CD4-positive, alpha-beta T cell treated with Interferon gamma for 1 hour (primary cell): ENCODE data around the gene ELANE.
"Not testable (repeated sequence)": the region's sequence is repeated elsewhere in the genome, so short reads cannot be mapped to it uniquely, and the experiment has no call there.

Experiments
- DNase-seq: peaks from one replicate; pipeline ENCODE4 v3.0.0-alpha.2; 2020

ELANE gene

DNA sequence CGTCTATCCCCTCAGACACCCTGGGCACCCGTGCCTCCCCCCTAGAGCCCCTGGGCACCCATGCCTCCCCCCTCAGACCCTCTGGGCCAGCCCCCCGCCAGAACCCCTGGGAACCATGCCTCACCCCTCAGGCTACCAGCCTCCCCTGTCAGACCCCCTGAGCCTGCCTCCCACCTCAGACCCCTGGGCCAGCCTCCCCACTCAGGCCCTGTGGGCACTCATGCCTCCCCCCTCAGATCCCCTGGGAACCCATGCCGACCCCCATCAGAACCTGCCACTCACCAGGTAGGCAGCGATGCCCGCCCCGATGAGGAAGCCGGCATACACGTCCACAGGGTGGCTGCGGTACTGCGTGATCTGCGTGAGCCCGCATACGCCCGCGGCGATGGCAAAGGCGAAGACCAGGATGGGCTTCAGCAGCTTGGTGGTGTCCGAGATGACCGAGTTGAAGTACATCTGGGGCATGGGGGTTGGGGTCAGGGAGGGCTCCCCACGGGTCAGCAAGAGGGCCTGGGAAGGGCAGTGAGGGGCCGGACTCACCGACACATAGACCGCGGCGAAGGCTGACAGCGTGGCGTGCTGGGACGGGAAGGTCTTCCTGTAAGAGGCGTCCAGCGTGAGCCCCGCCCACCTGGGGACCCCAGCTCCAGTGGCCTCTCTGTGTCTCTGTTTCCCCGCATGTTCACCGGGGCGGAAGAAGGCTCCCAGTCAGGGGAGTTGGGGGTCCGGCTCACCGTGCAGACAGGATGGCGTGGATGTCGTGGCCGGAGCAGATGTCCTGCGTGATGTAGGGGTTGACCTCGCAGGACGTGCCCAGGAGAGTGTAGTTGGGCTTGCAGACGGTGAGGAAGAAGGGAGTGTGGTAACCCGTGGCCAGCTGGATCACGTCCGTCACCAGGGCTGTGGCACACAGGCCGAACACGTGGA is 37.7 kb upstream of the ELANE start:
- DNase-seq, result no peak

DNA sequence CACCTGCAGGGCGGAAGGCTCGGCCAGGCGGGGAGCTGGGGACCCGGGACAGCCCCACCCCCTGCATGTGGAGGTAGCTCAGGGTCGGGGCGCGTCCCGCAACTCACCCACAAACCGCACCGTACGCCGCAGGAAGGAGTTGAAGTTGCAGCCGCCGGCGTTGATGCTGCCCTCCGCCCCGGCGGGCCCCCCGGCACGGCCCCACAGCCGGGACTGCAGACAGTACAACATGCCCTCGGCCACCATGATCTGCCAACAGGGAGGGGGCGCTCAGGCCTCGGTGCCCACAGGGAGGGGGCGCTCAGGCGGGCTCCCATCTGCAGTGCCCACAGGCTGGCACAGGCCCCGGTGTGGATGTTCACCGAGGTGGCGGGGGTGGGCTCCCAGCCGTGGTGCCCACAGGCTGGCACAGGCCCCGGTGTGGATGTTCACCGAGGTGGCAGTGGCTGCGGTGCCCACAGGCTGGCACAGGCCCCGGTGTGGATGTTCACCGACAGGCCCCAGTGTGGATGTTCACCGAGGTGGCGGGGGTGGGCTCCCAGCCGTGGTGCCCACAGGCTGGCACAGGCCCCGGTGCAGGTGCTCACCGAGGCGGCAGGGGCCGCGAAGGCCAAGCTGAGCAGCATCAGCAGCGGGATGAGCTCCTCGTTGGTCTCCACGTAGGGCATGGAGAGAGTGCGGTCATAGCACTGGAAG is 36.9 kb upstream of the ELANE start:
- DNase-seq, result no peak

DNA sequence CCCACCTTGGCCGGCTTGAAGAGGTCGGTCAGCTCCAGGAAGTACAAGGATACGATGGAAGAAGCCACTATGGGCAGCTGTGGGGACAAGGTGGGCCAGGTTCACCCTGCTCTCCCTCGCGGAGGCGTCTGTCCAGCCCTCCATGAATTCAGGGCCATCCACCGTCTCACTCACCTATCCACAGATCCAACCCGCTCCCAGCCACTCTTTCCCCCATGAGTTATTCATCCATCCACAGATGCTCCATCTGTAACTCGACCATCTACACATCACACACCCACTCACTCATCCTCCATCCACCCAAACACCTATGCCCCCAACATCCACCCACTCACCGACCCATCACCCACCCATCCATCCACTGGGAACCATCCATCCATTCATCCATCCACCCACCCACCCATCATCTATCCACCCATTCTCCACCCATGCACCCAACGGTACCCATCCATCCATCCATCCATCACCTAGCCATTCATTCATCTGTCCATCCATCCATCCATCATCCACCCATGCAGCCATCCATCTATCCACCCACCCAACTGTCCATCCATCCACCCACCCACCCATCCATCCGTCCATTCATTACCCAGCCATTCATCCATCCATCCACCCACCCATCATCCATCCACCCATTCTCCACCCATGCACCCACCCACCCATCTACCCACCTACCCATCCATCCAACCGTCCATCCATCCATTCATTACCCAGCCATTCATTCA is 36.2 kb upstream of the ELANE start:
- no peak for DNase-seq

DNA sequence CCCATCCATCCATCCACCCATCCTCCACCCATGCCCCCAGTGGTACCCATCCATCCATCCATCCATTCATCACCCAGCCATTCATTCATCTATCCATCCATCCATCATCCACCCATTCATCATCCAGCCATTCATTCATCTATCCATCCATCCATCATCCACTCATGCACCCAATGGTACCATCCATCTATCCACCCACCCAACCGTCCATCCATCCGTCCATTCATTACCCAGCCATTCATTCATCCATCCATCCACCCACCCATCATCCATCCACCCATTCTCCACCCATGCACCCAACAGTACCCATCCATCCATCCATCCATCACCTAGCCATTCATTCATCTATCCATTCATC is 35.6 kb upstream of the ELANE start:
- DNase-seq, result no peak

DNA sequence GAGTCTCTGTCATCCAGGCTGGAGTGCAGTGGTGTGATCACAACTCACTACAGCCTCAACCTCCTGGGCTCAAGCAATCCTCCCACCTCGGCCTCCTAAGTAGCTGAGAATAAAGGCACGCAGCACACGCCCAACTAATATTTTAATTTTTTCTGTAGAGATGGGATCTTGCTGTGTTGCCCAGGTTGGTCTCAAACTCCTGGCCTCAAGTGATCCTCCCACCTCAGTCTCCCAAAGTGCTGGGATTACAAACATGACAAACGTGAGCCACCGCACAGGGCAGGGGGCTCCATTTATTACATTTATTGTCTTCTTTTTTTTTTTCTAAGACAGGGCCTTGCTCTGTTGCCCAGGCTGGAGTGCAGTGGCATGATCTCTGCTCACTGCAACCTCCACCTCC is 31.9 kb upstream of the ELANE start:
- not testable (repeated sequence) for DNase-seq

DNA sequence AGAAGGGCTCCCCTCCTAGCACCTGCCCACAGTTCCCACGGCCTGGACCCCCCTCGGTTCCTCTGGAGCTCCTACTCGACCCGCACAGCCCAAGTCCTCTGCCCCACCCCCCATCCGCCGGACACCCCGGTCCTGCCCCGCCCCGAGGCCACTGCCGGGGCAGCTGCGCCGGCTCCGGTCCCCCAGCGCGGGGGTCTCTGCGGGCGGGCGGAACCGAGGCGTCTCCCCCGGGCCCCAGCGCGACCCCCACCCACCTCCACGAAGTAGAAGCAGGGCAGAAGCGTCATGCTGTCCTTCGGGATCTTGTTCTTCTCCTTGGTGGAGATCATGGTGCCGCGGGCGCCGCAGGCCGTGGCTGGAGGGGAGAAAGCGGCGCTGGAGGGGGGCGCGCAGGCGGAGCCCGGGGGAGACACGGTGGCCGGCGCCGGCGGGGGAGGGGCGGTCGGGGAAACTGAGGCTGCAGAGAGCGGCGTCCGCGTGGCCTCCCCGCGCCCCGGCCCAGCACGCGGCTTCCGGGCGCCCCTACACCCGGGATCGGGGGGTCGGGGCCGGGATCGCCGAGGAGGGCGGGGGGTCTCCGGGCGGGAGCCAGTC is 30.8 kb upstream of the ELANE start:
- DNase-seq, result no peak

DNA sequence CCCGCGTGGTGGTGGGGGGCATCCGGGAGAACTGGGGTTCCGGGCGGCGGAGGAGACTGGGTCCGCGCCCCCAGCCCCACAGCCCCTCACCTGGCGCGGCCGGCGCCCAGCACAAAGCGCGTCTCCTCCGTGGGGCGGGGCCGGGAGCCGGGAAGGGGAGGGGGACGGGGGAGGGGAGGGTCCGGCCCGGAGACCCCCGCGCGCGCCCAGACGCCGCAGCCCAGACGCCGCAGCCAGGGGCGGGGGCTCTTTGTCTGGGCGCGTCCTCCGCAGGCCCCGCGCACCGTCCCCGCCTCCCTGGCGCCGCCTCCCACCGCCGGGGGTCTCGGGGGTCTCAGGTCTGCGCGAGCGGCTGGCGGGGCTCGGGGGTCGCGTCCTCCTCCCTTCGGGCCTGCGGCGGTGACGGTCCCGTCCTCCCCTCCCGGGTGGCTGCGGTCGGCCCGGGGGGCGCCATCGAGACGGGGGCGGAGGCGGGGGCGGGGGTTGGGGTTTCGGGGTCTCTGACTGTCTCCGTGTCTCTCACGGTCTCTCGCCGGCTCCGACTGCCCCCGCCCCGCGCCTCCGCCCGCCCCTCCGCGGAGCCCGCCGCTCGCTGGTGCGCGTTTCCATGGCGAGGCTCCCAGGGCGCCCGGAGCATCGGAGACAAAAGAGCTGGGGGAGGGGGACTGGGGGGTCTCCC is 30.1 kb upstream of the ELANE start, which contains the start of gene PLPPR3:
PLPPR3 (minus strand) TSS at position 131 of the 679 bp plus-strand sequence. CDS start 396 bp downstream, outside the sequence.
- DNase-seq, result no peak

DNA sequence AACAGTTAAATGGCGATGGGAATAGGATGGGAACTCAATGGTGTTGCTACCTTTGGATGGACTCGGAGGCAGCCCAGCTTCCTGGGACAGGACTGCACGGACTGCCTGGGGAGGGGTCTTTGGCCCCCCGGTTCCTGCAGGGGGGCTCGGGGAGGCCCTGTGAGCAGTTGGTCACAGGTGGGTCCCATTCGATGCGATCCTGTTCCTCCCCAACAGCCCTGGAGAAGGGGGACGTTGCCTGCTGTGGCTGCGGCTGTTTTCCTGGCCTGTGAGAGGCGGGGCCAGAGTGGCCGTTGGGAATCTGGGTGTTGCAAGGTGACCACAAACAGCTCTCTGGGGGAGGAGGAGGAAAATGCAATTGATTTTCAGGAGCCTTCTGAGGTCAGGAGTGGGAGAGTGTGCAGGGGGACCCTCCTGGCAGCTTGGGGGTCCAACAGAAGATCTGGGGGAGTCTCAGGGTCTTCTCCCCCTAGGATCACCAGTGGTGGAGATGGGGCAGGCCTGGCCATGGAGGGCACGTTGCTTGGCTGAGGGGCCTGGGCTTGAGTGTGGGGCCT is 28.5 kb upstream of the ELANE start:
- no peak for DNase-seq

DNA sequence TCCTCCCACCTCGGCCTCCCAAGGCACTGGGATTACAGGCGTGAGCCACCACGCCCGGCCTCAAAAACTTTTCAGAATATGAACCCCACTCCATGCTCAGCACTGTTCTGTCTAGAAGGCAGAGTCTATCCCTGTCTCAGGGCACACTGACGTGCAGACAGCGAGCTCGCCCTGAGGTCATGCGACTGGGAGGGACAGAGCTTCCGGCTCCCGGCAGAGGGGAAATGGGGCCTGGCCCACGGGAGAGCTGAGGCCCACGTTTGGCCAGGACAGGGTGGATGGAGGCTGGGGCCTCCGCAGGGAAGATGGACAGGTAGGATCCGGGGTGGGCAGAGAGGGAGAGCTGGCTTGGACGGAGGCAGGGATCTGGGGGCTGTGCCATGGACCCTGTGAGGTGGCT is 27.2 kb upstream of the ELANE start:
- no peak for DNase-seq

DNA sequence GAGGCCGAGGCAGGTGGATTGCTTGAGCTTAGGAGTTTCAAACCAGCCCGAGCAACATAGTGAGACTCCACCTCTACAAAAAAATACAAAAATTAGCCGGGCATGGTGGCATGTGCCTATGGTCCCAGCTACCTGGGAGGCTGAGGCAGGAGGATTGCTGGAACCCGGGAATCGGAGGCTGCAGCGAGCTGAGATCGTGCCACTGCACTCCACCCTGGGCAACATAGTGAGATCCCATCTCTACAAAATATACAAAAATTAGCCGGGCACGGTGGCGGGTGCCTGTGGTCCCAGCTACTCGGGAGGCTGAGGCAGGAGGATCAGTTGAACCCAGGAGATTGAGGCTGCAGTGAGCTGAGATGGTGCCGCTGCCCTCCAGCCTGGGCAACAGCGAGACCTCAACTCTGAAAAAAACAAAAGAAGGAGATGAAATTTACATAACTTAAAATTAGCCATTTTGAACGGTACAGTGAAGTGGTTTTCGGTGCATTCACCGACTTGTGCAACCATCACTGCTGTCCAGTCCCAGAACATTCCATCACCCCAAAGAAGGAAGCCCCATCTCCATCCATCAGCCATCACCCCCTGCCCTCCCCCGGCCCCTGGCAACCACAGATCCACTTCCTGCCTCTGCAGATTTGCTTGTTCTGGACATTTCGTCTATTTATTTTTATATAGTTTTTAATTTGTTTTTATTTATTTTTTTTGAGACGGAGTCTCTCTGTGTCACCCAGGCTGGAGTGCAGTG is 26.0 kb upstream of the ELANE start:
- no peak for DNase-seq

DNA sequence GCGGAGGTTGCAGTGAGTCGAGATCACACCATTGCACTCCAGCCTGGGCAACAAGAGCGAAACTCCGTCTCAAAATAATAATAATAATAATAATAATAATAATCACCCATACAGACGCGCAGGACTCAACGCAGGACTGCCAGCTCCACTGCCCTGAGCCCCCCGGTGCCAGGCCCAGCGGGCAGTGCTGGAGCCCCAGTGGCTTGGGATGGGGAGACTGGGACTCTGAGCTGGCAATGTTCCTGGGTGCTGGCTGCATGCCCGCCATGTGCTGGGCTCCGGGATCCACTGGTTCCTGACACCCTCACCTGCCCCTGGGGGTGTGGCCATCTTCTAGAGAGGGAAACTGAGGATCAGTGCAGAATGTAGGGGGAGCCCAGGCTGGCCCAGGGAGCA is 24.8 kb upstream of the ELANE start:
- no peak for DNase-seq

DNA sequence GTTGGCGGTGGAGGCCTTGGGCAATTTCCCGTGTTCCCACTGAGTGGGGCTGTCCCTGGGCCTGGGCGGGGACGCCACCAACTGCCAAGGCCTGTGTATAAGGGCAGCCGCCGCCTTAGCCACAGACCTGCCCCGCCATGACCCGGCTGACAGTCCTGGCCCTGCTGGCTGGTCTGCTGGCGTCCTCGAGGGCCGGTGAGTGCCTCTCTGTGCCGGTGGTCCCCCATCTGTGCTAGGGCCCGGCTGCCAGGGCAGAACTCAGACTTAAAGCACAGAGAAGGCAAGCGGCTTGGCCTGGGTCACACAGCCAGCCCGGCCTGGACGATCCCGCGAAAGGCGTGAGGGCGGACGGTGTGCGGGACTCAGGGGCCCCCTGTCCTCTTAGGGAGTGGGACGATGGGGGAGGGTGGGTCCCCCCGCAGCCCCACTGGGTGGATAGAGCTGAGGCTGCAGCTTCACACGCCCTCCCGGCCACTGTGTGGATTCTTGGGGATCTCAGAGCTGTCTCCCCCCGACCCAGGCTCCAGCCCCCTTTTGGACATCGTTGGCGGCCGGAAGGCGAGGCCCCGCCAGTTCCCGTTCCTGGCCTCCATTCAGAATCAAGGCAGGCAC is 24.3 kb upstream of the ELANE start, which contains the start of gene AZU1:
AZU1 (plus strand) TSS at position 128 of the 612 bp plus-strand sequence; CDS start at position 138, 10 bp downstream.
- DNase-seq, result peak; percentile 15

DNA sequence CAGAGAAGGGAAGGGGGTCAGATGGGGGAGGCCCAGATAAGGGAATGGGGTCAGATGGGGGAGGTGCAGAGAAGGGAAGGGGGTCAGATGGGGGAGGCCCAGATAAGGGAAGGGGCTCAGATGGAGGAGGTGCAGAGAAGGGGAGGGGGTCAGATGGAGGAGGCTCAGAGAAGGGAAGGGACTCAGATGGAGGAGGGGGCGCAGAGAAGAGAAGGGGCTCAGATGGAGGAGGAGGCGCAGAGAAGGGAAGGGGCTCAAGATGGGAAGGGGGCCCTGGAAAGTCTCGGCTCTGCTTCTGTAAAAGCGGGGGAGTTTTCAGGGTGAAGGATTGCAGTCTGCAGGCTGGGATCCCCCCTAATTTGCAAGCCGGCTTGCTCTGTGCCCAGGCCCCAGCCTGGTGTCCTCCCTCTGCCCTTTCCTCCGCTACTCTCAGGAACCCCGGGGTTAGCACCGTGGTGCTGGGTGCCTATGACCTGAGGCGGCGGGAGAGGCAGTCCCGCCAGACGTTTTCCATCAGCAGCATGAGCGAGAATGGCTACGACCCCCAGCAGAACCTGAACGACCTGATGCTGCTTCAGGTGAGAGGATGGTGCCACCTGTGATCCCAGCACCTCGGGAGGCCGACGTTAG is 22.9 kb upstream of the ELANE start:
- DNase-seq, result no peak

DNA sequence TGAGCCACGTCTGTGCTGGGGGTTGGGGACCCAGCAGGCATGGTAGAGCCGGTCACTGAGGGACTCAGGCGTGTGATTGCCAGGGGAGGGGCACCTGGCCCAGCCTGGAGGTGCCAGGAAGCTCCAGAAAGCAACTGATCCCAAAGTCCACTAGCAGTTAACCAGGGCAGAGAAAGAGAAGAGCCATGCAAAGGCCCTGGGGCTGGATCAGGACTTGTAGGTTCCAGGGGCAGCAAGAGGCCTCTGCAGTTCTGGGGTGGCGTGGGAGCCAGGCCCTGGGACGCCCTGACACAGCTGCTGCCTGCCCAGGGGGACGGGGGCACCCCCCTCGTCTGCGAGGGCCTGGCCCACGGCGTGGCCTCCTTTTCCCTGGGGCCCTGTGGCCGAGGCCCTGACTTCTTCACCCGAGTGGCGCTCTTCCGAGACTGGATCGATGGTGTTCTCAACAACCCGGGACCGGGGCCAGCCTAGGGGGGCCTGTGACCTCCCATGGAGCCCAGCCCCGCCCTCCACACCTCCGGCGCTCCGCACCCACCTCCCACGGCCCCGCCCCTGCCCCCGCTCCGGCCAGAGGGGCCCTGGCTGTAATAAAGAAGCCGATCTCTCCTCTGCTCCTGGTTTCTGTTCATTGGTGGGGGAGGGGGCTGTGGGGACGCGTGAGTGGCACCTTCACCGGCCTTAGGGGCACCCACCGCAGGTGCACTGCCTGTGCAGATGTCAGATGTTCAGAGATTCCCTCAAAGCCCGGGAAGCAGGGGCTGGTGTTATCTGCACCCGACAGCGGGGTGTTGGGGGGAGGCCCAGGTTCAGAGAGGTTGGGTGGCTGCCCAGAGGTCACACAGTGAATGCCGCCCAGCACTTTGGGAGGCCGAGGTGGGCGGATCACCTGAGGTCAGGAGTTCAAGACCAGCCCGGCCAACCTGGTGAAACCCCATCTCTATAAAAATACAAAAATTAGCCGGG is 20.4 kb upstream of the ELANE start:
- no peak for DNase-seq

DNA sequence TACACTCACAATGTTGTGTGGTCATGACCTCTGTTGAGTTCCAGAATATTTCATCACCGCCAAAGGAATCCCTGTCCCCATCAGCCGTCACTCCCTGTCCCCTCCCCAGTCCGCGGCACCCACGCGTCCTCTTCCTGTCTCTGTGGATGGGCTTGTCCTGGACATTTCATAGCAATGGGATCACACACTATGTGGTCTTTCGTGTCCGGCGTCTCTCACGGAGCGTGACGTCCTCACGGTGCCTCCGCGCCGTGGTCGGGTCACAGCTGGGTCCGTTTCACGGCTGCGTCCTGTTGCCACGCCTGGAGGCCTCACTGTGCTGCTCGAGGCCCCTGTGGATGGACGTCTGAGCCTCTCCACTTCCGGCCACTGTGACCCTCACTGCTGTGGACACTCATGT is 17.9 kb upstream of the ELANE start:
- DNase-seq, result no peak

DNA sequence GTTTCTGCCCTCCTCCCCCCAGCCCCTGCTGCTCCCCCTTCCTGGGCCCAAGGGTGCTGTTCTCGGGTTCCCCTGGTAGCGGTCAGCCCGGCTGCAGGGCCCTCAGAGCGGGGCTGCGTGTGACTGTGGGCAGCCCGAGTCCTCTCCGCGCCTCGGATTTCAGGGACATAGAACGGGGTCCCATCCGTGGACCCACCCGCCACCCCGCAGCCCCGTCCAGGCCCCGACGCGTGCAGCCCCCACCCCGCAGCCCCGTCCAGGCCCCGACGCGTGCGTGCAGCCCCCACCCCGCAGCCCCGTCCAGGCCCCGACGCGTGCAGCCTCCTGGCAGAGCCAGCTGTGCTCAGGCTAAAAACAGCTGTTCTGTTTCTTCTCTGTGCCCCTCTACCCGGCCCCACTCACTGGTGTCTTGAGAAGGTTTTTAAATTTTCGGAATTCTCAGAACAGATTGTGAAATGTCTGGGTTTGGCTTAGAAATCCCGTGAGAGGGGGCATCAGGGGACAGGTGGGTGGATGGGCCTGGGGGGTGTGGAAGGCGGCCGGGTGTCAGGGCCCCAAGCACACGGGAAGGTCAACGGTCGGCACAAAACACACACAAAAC is 16.8 kb upstream of the ELANE start:
- DNase-seq, result no peak

DNA sequence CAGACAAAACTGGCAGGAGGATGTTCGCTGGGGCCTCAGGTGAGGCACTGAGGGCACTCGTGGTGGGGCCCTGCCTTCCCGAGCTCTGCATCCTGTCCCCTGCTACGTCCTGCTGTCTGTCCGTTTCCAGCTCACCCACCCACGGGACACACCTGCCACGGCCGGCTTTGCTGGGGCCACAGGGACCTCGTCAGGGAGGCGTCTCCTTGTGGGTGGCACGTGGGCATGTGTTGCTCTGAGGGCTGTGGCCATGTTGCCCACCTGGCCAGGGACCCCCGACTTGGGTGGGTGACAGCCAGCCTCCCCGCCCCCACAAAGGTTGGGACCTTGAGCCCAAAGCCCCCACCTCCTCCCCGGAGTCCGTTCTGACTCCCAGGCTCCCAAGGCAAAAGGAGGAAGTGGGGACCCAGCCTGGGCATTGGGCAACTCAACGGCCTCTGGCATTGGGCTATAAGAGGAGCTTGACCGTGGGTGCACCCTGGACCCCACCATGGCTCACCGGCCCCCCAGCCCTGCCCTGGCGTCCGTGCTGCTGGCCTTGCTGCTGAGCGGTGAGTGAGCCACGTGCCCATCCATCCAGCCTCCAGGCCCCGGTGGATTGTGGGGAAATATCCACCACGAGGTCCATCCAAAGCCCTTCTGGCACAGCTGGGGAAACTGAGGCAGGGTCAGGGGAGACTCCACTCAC is 11.4 kb upstream of the ELANE start, which contains the start of gene PRTN3:
PRTN3 (plus strand) TSS at position 481 of the 688 bp plus-strand sequence; CDS start at position 491, 10 bp downstream.
- no peak for DNase-seq

DNA sequence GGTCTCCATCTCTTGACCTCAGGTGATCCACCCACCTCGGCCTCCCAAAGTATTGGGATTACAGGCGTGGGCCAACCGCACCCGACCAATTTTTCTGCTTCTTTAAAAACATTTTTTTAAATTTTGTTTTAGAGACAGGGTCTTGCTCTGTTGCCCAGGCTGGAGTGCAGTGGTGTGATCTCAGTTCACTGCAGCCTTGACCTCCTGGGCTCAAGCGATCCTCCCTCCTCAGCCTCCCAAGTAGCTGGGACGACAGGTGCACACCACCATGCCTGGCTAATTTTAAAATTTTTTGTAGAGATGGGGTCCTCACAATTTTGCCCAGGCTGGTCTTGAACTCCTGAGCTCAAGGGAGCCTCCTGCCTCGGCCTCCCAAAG is 9.3 kb upstream of the ELANE start:
- not testable (repeated sequence) for DNase-seq
